ENCODE data around the gene SCAF4.
A peak's percentile ranks its signal among the peaks of the same experiment; 100 is the strongest.
"Not testable (repeated sequence)": the region's sequence is repeated elsewhere in the genome, so short reads cannot be mapped to it uniquely, and the experiment has no call there.

Gene SCAF4

GRCh38 chr21:31666445-31667010 is 65.4 kb downstream of the SCAF4 start:
- TF ChIP-seq, protein P1, sequence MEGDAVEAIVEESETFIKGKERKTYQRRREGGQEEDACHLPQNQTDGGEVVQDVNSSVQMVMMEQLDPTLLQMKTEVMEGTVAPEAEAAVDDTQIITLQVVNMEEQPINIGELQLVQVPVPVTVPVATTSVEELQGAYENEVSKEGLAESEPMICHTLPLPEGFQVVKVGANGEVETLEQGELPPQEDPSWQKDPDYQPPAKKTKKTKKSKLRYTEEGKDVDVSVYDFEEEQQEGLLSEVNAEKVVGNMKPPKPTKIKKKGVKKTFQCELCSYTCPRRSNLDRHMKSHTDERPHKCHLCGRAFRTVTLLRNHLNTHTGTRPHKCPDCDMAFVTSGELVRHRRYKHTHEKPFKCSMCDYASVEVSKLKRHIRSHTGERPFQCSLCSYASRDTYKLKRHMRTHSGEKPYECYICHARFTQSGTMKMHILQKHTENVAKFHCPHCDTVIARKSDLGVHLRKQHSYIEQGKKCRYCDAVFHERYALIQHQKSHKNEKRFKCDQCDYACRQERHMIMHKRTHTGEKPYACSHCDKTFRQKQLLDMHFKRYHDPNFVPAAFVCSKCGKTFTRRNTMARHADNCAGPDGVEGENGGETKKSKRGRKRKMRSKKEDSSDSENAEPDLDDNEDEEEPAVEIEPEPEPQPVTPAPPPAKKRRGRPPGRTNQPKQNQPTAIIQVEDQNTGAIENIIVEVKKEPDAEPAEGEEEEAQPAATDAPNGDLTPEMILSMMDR (IDR thresholded peaks at IDR 0.05; ENCODE audit: control insufficient read depth, insufficient read depth, low read depth, low read length, missing control alignments) = no peak
- DNase-seq (ENCODE audit: low read depth) = no peak
- no peak overlapping the region for H3K4me3 ChIP-seq (ENCODE audit: control insufficient read depth, low read depth, low read length)

DNA sequence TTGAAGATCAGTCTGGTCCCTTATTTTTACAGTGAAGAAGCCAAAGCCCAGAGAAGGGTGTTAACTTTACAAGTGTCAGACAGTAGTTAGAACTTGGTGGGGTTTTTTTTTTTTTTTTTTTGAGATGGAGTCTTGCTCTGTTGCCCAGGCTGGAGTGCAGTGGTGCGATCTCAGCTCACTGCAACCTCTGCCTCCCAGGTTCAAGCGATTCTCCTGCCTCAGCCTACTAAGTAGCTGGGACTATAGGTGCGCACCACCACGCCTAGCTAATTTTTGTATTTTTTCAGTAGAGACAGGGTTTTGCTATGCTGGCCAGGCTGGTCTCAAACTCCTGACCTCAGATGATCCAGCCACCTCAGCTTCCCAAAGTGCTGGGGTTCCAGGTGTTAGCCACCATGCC is 66.0 kb downstream of the SCAF4 start:
- not testable (repeated sequence) for H3K4me3 ChIP-seq (ENCODE audit: control insufficient read depth, low read depth, low read length); DNase-seq (ENCODE audit: low read depth)

DNA sequence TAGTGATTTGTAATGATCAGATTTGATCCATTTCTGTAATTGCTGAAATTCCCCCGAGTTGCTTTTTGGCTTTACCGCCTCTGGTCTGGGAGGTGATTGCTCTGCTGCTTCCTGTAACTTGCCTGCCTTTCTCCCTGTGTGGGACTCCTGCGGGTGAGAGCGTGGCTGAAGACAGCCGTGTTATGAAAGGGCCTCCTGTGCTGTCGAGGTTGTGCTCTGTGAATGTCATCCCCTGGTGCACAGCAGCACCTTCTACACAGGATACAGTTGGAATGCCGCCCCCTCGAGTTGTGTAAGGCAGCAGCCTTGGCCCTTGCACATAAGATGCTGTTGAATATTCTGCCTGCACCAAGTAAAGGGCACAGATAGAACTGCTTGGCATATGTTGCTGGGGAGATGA is 66.5 kb downstream of the SCAF4 start:
- H3K4me3 ChIP-seq (ENCODE audit: control insufficient read depth, low read depth, low read length) = no peak overlapping the region
- no peak for DNase-seq (ENCODE audit: low read depth)
- TF ChIP-seq, protein P1 (IDR thresholded peaks at IDR 0.05; ENCODE audit: control insufficient read depth, insufficient read depth, low read depth, low read length, missing control alignments) = no peak

DNA sequence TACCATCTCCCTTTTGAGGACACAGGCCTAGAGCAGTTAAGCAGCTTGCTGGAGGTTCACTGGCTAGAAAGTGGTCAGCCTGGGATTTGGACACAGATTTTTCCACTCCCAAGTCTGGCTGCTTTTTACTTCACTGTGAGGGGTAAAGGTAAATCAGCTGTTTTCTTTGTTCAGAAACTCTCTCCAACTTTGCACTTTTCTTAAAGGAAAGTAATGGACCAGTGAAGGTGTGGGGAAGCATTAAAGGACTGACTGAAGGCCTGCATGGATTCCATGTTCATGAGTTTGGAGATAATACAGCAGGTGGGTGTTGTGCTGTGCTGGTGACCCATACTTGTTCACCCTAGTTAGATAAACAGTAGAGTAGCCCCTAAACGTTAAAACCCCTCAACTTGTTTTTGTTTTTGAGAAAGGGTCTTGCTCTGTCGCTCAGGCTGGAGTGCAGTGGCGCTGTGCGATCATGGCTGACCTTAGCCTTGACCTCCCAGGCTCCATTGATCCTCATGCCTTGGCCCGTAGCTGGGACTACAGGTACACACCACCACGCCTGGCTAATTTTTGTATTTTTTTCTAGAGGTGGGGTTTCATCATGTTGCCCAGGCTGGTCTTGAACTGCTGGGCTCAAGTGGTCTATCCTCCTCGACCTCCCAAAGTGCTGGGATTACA is 68.2 kb downstream of the SCAF4 start:
- TF ChIP-seq, protein P1 (IDR thresholded peaks at IDR 0.05; ENCODE audit: control insufficient read depth, insufficient read depth, low read depth, low read length, missing control alignments) = no peak
- DNase-seq (ENCODE audit: low read depth) = no peak
- no peak overlapping the region for H3K4me3 ChIP-seq (ENCODE audit: control insufficient read depth, low read depth, low read length)

DNA sequence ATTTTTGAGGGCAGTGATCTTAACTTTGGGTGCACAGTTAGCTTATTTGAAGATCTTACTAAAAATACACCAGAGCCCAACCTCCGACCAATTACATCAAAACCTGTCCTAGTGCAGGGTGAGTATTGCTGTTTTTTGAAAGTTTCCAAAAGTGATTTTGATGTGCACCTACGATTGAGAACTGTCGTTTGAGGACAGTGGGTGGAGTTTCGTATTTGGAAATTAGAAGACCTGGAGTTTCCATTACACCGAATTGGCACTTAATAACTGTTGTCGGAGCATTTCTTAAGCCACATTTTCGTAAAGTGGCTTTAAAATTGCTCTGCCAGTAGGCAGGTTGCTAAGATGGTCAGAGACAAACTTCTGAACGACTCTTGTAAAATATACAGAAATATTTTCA is 71.3 kb downstream of the SCAF4 start:
- no peak for DNase-seq (ENCODE audit: low read depth)
- peak overlapping the region; percentile 77 for H3K4me3 ChIP-seq (ENCODE audit: control insufficient read depth, low read depth, low read length)
- TF ChIP-seq, protein P1 (IDR thresholded peaks at IDR 0.05; ENCODE audit: control insufficient read depth, insufficient read depth, low read depth, low read length, missing control alignments) = no peak

DNA sequence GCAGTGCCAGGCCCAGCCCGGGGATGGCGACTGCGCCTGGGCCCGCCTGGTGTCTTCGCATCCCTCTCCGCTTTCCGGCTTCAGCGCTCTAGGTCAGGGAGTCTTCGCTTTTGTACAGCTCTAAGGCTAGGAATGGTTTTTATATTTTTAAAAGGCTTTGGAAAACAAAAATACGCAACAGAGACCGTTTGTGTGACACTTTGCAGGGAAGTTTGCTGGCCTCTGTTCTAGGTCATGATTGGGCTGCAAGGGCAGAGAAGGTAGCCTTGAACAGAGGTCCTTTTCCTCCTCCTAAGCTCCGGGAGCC is 71.7 kb downstream of the SCAF4 start:
- TF ChIP-seq, protein P1 (IDR thresholded peaks at IDR 0.05; ENCODE audit: control insufficient read depth, insufficient read depth, low read depth, low read length, missing control alignments) = no peak
- H3K4me3 ChIP-seq (ENCODE audit: control insufficient read depth, low read depth, low read length) = peak overlapping the region; percentile 77
- DNase-seq (ENCODE audit: low read depth) = no peak

DNA sequence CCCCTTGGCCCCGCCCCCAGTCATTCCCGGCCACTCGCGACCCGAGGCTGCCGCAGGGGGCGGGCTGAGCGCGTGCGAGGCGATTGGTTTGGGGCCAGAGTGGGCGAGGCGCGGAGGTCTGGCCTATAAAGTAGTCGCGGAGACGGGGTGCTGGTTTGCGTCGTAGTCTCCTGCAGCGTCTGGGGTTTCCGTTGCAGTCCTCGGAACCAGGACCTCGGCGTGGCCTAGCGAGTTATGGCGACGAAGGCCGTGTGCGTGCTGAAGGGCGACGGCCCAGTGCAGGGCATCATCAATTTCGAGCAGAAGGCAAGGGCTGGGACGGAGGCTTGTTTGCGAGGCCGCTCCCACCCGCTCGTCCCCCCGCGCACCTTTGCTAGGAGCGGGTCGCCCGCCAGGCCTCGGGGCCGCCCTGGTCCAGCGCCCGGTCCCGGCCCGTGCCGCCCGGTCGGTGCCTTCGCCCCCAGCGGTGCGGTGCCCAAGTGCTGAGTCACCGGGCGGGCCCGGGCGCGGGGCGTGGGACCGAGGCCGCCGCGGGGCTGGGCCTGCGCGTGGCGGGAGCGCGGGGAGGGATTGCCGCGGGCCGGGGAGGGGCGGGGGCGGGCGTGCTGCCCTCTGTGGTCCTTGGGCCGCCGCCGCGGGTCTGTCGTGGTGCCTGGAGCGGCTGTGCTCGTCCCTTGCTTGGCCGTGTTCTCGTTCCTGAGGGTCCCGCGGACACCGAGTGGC is 72.2 kb downstream of the SCAF4 start, which contains the start of gene SOD1:
TSS of gene SOD1 (plus strand) at position 158 of the 723 bp plus-strand sequence. CDS start at position 235, 77 bp downstream.
- DNase-seq (ENCODE audit: low read depth) = peak; percentile 64
- peak within 1 kb of the TSS; percentile 77 for H3K4me3 ChIP-seq (ENCODE audit: control insufficient read depth, low read depth, low read length)
- TF ChIP-seq, protein P1 (IDR thresholded peaks at IDR 0.05; ENCODE audit: control insufficient read depth, insufficient read depth, low read depth, low read length, missing control alignments) = no peak

Data from AG09309 (cell line).